ENCODE data around the gene RPRD1A.

- TF ChIP-seq GMEB1 (CRISPR knock-in tag; IDR thresholded peaks at IDR 0.05) (no peak), POLR2AphosphoS2 (IDR thresholded peaks at IDR 0.05; ENCODE audit: low read length) (no peak), ZNF609 (CRISPR knock-in tag; IDR thresholded peaks at IDR 0.05; ENCODE audit: borderline replicate concordance) (no peak), ESRRA (IDR thresholded peaks at IDR 0.05; ENCODE audit: borderline replicate concordance, low read depth) (no peak), POLR2AphosphoS5 (IDR thresholded peaks at IDR 0.05; ENCODE audit: control insufficient read depth, insufficient read depth, low read depth, low read length) (no peak), KAT7 (CRISPR knock-in tag; IDR thresholded peaks at IDR 0.05; ENCODE audit: borderline replicate concordance) (no peak), FOXP4 (CRISPR knock-in tag; IDR thresholded peaks at IDR 0.05; ENCODE audit: borderline replicate concordance) (no peak), RCOR1 (IDR thresholded peaks at IDR 0.05; ENCODE audit: borderline replicate concordance in 1 of 2, low read depth in 2 of 2, low read length in 2 of 2) (no peak), YY1 (IDR thresholded peaks at IDR 0.05; ENCODE audit: borderline replicate concordance in 1 of 3, control insufficient read depth in 1 of 3, extremely low read depth in 1 of 3, insufficient read depth in 3 of 3, insufficient read length in 1 of 3, insufficient replicate concordance in 2 of 3, low read depth in 1 of 3, low read length in 2 of 3) (no peak), CTCF (IDR thresholded peaks at IDR 0.05 in 2 of 3, conservative IDR thresholded peaks at IDR 0.05 in 1 of 3; ENCODE audit: insufficient read depth in 2 of 3, low read depth in 1 of 3, low read length in 3 of 3) (no peak)
Measured at GRCh38 chr18:36104749-36105148, 37.4 kb upstream of the RPRD1A start.
